Smooth muscle cell (in vitro differentiated cells): ENCODE measurements around the gene MMP24. TPM values are rescaled to one million over a fixed set of nuclear protein-coding genes. Genes with fewer than 3 reads are reported as not detected.

Source experiments
- DNase-seq: peaks from one replicate; lab custom pipeline; 2025; ENCODE audit not compliant: unreplicated experiment; lab: John Stamatoyannopoulos, UW
- H2AFZ ChIP-seq: fragments of 200-600 bp; sonication (generic); 2 replicates; pipeline ENCODE4 v1.6.0; 2016; ENCODE audit warnings: antibody characterized with exemption, low read depth, mild to moderate bottlenecking
- H3F3A ChIP-seq: fragments of 200-600 bp; sonication (generic); 2 replicates; pipeline ENCODE4 v1.6.0; 2017; ENCODE audit warnings: antibody characterized with exemption, low read depth
- H3K27ac ChIP-seq: fragments of 200-600 bp; sonication (generic); 2 replicates; pipeline ENCODE4 v1.5.1; 2016; ENCODE audit warnings: low read depth, mild to moderate bottlenecking
- H3K27me3 ChIP-seq: fragments of 200-600 bp; sonication (generic); 2 replicates; pipeline ENCODE4 v1.6.1; 2016; ENCODE audit warnings: low read depth, mild to moderate bottlenecking
- H3K36me3 ChIP-seq: fragments of 200-600 bp; sonication (generic); 2 replicates; pipeline ENCODE4 v1.5.1; 2016; ENCODE audit warnings: low read depth
- H3K4me1 ChIP-seq: fragments of 200-600 bp; sonication (generic); 2 replicates; pipeline ENCODE4 v1.5.1; 2016; ENCODE audit warnings: low read depth
- H3K4me2 ChIP-seq: fragments of 200-600 bp; sonication (generic); 2 replicates; pipeline ENCODE4 v1.6.0; 2016; ENCODE audit warnings: mild to moderate bottlenecking
- H3K4me3 ChIP-seq: fragments of 200-600 bp; sonication (generic); 2 replicates; pipeline ENCODE4 v1.5.1; 2016; ENCODE audit warnings: mild to moderate bottlenecking
- H3K79me2 ChIP-seq: fragments of 200-600 bp; sonication (generic); 2 replicates; pipeline ENCODE4 v1.6.0; 2016; ENCODE audit warnings: low read depth, mild to moderate bottlenecking
- H3K9ac ChIP-seq: fragments of 200-600 bp; sonication (generic); 2 replicates; pipeline ENCODE4 v1.6.0; 2016; ENCODE audit warnings: low read depth
- H3K9me3 ChIP-seq: fragments of 200-600 bp; sonication (generic); replicated peaks from 2 replicates; pipeline ENCODE4 v1.5.1; 2016; ENCODE audit warnings: low read depth
- H4K20me1 ChIP-seq: fragments of 200-600 bp; sonication (generic); 2 replicates; pipeline ENCODE4 v1.6.0; 2016; ENCODE audit warnings: low read depth
- CTCF ChIP-seq: fragments of 200-600 bp; sonication (generic); IDR thresholded peaks from 2 replicates; pipeline ENCODE4 v1.5.1; 2017; ENCODE audit warnings: borderline replicate concordance, mild to moderate bottlenecking, antibody characterized with exemption; ENCODE audit not compliant: insufficient read depth, poor library complexity, severe bottlenecking
- WGBS: methylation state at CpG from one replicate; pipeline ENCODE4 v1.1.7; 2016; ENCODE audit warnings: low lambda C conversion rate; 5-methylcytosine and 5-hydroxymethylcytosine counted together
- polyA plus RNA-seq: library from polyadenylated mRNA; unstranded; fragments of >200 nt; fragmentation: Nextera tagmentation; extraction: Ambion mirVana; gene quantifications from 2 replicates; pipeline ENCODE4 v1.2.1, GENCODE V29; 2016
- total RNA-seq: library from RNA; depleted of rRNA; stranded (reverse); fragments of >200 nt; gene quantifications from 2 replicates; pipeline ENCODE4 v1.2.3, GENCODE V29; 2014

MMP24 gene
- total and polyA plus RNA-seq, 2 experiments from 2014 or later: 0.03 to 0.09 TPM

GRCh38 chr20:35283441-35284266, 57.2 kb downstream of the MMP24 start:
- 23% methylated on average over 24 of the region's 24 CpGs for WGBS
- H3K27me3 ChIP-seq: no peaks in the 10 kb centered on the region
- peak overlapping the region; percentile 57 for H3K27ac ChIP-seq
- no peaks in the 10 kb centered on the region for H3K36me3 ChIP-seq
- TF ChIP-seq CTCF: no peak
- peaks cover 8% of the 10 kb centered on the region for H3K4me1 ChIP-seq
- peak overlapping the region; percentile 64 for H3K4me3 ChIP-seq
- peaks cover 20% of the 10 kb centered on the region for H3F3A ChIP-seq
- H2AFZ ChIP-seq: no peak overlapping the region
- peak overlapping the region; percentile 87 for H3K4me2 ChIP-seq
- H3K9ac ChIP-seq: peak overlapping the region; percentile 73
- no peak for DNase-seq
- H4K20me1 ChIP-seq: peaks cover 13% of the 10 kb centered on the region
- peaks cover 34% of the 10 kb centered on the region for H3K79me2 ChIP-seq
- H3K9me3 ChIP-seq: no peaks in the 10 kb centered on the region

- Histone ChIP-seq H3K27me3 (no peaks in the 10 kb centered on the region), H3F3A (peaks cover 18% of the 10 kb centered on the region), H4K20me1 (peaks cover 13% of the 10 kb centered on the region), H3K4me2 (peak within 1 kb of the TSS; percentile 87), H3K9me3 (no peaks in the 10 kb centered on the region), H3K9ac (peak within 1 kb of the TSS; percentile 73), H3K36me3 (no peaks in the 10 kb centered on the region), H3K27ac (peak within 1 kb of the TSS; percentile 57), H3K4me1 (peaks cover 8% of the 10 kb centered on the region), H3K4me3 (peak within 1 kb of the TSS; percentile 64), H3K79me2 (peaks cover 34% of the 10 kb centered on the region), H2AFZ (peak within 1 kb of the TSS; percentile 74)
- WGBS: 2% methylated on average over 42 of the region's 61 CpGs
- TF ChIP-seq CTCF: no peak
- peak; percentile 86 for DNase-seq
Measured at GRCh38 chr20:35284267-35284991, 57.9 kb downstream of the MMP24 start, which contains the start of gene EIF6. Gene EIF6, minus strand, starts transcription at chr20:35284772. Its CDS starts 285 bp downstream, at chr20:35284487.

GRCh38 chr20:35284992-35285805, 58.7 kb downstream of the MMP24 start:
- Histone ChIP-seq H3K4me3 (peak overlapping the region; percentile 64), H3K36me3 (no peaks in the 10 kb centered on the region), H3K4me1 (peaks cover 8% of the 10 kb centered on the region), H3K9me3 (no peaks in the 10 kb centered on the region), H4K20me1 (peaks cover 13% of the 10 kb centered on the region), H3K79me2 (peaks cover 34% of the 10 kb centered on the region), H3K9ac (peak overlapping the region; percentile 73), H3F3A (peaks cover 10% of the 10 kb centered on the region), H3K27ac (peak overlapping the region; percentile 57), H3K27me3 (no peaks in the 10 kb centered on the region), H2AFZ (peak overlapping the region; percentile 74), H3K4me2 (peak overlapping the region; percentile 87)
- DNase-seq: no peak
- WGBS: 47% methylated on average over 19 of the region's 19 CpGs
- TF ChIP-seq CTCF: no peak
